DOHH2 (cell line): ENCODE data around the gene SELENOW.

ENCODE experiments used
- CTCF ChIP-seq: fragments of 200-600 bp; sonication (generic); IDR thresholded peaks from one replicate; pipeline ENCODE4 v1.5.1; 2014; ENCODE audit warnings: antibody characterized with exemption, mild to moderate bottlenecking, low read depth, low read length; ENCODE audit not compliant: poor library complexity, severe bottlenecking
- EZH2phosphoT487 ChIP-seq: fragments of 200-600 bp; sonication (generic); IDR thresholded peaks from 2 replicates; pipeline ENCODE4 v1.6.1; 2017; ENCODE audit warnings: borderline replicate concordance, mild to moderate bottlenecking, antibody characterized with exemption, low read length, moderate library complexity, mixed read lengths

GRCh38 chr19:47778049-47778953, at the start of gene SELENOW:
- no peak for TF ChIP-seq CTCF
- no peak for TF ChIP-seq EZH2phosphoT487
